Measurements from ENCODE around the gene SNCG.
"Not testable (repeated sequence)": the region's sequence is repeated elsewhere in the genome, so short reads cannot be mapped to it uniquely, and the experiment has no call there.

DNA sequence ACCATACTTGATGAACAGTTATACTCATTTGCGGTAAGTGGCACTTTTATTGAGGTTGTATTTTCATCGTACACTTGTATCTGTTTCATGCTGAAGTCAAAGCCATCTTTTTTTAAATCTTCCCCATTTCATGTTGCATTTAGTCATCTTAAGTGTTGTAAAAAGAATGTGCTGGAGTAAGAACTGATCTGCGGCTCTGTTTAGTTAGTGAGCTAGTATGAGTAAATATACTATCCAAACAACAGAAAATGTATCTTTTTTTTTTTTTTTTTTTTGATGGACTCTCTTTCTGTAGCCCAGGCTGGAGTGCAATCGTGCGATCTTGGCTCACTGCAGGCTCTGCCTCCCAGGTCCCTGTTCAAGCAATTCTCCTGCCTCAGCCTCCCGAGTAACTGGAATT is 49.3 kb downstream of the SNCG start:
- TF ChIP-seq EZH2 (IDR thresholded peaks at IDR 0.05; ENCODE audit: borderline replicate concordance, low read depth, low read length, poor library complexity, severe bottlenecking): not testable (repeated sequence)
- TF ChIP-seq, protein P1, sequence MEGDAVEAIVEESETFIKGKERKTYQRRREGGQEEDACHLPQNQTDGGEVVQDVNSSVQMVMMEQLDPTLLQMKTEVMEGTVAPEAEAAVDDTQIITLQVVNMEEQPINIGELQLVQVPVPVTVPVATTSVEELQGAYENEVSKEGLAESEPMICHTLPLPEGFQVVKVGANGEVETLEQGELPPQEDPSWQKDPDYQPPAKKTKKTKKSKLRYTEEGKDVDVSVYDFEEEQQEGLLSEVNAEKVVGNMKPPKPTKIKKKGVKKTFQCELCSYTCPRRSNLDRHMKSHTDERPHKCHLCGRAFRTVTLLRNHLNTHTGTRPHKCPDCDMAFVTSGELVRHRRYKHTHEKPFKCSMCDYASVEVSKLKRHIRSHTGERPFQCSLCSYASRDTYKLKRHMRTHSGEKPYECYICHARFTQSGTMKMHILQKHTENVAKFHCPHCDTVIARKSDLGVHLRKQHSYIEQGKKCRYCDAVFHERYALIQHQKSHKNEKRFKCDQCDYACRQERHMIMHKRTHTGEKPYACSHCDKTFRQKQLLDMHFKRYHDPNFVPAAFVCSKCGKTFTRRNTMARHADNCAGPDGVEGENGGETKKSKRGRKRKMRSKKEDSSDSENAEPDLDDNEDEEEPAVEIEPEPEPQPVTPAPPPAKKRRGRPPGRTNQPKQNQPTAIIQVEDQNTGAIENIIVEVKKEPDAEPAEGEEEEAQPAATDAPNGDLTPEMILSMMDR (conservative IDR thresholded peaks at IDR 0.05; ENCODE audit: low read depth, low read length): not testable (repeated sequence)

All from A673 (cell line).